ENCODE data around the gene PIM1. TPM values are rescaled to one million over a fixed set of nuclear protein-coding genes. Genes with fewer than 3 reads are reported as not detected.
"Not testable (repeated sequence)": the region's sequence is repeated elsewhere in the genome, so short reads cannot be mapped to it uniquely, and the experiment has no call there.

The PIM1 gene
- total RNA-seq, 1 experiment from 2014 or later, result 2.2 TPM

DNA sequence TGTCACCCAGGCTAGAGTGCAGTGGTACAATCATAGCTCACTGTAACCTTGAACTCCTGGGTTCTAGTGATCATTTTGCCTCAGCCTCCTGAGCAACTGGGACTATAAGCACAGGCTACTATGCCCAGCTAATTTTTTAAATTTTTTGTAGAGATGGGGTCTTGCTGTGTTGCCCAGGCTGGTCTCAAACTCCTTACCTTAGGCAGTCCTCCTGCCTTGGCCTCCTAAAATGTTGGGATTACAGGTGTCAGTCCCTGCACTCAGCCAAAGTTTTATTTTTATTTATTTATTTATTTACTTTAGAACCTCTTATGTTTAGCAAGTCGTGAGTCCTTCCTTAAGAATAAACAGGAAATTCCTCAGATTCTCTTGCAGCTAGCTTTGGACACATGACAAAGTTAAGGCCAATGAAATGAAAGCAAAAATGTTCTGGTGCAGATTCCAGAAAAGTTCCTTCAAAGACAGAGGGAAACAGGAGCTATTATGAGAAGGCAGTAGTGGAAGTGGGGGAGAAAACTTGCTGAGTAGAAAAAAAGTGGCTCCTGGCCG is 19.1 kb downstream of the PIM1 start:
- no peak for DNase-seq (ENCODE audit: low read depth)

DNA sequence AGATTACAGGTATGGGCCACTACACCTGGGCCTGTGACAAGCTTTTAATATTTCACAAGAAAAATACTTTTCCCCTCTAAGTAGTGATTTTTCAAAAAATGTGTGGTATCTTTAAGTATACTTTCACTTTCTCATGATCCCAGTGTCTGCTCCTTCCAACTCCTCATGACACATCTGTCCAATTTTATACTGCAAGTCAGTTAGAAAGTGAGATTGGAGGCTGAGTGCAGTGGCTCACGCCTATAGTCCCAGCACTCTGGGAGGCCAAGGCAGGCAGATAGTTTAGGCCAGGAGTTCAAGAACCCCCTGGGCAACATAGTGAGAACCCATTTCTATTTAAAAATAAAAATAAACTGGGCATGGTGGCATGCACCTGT is 20.2 kb downstream of the PIM1 start:
- no peak for DNase-seq (ENCODE audit: low read depth)

GRCh38 chr6:37192666-37193065 is 22.7 kb downstream of the PIM1 start:
- DNase-seq (ENCODE audit: low read depth), result no peak

GRCh38 chr6:37194886-37195285 is 24.9 kb downstream of the PIM1 start:
- not testable (repeated sequence) for DNase-seq (ENCODE audit: low read depth)

DNA sequence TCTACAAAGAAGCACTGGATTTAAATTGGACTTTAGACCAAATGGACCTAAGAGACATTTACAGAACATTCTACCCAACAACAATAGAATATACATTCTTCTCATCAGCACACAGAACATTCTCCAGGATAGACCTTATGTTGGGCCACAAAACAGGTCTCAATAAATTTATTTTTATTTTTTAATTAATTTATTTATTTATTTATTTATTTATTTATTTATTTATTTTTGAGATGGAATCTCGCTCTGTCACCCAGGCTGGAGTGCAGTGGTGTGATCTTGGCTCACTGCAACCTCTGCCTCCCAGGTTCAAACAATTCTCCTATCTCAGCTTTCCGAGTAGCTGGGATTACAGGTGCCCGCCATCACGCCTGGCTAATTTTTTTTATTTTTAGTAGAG is 26.5 kb downstream of the PIM1 start:
- DNase-seq (ENCODE audit: low read depth), result not testable (repeated sequence)

DNA sequence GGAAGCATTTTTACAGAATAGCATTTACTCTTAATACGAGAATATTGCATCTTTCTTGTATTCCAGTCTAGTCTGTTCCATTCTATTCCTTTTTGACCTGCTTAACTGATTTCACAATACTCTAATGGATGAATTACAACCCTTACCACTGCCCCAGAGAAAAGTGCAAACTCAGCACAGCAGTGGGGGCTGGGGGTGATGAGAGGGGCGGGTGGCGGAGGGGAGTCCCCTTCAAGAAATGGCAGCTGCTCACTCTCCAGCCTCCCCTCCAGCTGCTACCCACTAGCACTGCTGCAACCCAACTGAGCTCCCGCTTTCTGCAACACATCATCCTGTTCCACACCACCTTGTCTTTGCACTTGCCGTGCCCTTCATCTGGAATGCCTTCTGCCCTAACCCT is 30.1 kb downstream of the PIM1 start:
- DNase-seq (ENCODE audit: low read depth), result no peak

DNA sequence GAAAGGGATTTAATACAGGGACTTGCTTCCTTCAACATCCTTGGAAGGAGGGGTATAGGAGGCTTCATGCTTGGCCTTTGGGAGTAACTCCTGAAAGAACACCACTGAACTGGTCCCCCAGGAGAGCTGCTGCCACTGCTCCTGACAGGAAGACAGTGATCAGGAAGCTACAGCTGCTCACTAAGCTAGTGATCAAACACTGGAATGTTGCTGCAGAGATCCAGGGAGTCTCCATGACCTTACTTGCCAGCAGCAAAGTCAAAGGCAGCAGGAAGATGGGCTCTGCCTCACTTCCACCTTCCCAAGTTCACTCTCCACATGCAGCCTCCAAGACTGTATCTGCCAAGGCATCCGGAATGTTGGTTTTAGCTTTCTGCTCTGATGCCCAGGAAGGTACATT is 31.8 kb downstream of the PIM1 start:
- no peak for DNase-seq (ENCODE audit: low read depth)

- DNase-seq (ENCODE audit: low read depth), result no peak
These were observed 33.0 kb downstream of the PIM1 start for GRCh38 chr6:37202788-37203491.

DNA sequence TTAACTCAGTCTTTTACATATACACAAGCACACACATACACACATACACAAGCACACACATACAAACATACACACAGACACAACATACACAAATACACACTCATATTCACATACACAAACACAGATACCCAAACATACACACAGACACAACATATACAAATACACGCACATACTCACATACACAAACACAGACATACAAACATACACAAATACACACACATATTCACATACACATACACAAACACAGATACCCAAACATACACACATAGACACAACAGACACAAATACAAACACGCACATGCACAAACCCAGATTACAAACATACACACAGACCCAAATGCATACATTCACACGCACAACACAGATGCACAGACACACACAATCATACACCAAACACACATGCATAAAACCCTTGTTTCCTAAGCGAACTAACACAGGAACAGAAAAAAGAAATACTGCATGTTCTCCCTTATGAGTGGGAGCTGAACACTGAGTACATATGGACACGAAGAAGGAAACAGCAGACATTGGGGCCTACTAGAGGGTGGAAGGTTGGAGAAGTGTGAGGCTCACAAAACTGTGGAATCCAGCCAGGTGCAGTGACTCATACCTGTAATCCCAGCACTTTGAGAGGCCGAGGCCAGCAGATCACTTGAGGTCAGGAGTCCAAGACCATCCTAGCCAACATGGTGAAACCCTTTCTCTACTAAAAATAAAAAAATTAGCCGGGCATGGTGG is 34.2 kb downstream of the PIM1 start:
- peak; percentile 52 for DNase-seq (ENCODE audit: low read depth)

GRCh38 chr6:37205175-37205996 is 35.4 kb downstream of the PIM1 start:
- no peak for DNase-seq (ENCODE audit: low read depth)

- DNase-seq (ENCODE audit: low read depth), result no peak
These were observed 36.0 kb downstream of the PIM1 start for GRCh38 chr6:37205997-37206340.

DNA sequence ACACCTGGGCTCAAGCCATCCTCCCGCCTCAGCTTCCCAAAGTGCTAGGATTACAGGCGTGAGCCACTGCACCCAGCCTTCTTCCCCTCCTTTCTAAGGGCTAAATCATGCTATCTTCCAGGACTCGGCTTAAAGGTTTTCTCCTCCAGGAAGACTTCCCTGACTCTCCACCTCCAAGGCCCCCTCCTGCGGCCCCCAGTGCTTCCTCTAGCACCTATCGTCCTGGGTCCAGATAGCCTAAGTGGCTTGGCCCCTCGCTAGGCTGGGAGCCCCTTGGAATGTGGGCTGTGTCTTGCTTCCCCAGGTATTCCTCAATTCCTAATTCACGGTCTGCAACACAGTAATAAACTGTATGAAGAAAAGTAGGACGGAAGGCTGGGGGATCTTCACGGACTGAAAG is 36.7 kb downstream of the PIM1 start:
- no peak for DNase-seq (ENCODE audit: low read depth)

- peak; percentile 62 for DNase-seq (ENCODE audit: low read depth)
These were observed 38.0 kb downstream of the PIM1 start for GRCh38 chr6:37207903-37208456.

DNA sequence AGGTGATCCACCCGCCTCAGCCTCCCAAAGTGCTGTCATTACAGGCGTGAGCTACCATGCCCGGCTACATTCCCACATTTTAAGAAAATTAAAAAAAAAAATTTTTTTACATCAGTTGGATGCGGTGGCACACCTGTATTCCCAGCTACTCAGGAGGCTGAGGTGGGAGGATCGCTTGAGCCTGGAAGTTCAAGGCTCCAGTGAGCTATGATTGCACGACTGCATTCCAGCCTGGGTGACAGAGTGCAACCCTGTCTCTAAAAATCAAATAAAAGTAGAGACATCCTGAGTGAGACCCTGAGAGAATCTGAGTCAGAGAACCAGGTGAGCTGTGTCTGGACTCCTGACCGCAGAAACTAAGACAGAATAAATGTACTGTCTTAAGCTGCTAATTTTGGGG is 38.8 kb downstream of the PIM1 start:
- DNase-seq (ENCODE audit: low read depth), result no peak

DNA sequence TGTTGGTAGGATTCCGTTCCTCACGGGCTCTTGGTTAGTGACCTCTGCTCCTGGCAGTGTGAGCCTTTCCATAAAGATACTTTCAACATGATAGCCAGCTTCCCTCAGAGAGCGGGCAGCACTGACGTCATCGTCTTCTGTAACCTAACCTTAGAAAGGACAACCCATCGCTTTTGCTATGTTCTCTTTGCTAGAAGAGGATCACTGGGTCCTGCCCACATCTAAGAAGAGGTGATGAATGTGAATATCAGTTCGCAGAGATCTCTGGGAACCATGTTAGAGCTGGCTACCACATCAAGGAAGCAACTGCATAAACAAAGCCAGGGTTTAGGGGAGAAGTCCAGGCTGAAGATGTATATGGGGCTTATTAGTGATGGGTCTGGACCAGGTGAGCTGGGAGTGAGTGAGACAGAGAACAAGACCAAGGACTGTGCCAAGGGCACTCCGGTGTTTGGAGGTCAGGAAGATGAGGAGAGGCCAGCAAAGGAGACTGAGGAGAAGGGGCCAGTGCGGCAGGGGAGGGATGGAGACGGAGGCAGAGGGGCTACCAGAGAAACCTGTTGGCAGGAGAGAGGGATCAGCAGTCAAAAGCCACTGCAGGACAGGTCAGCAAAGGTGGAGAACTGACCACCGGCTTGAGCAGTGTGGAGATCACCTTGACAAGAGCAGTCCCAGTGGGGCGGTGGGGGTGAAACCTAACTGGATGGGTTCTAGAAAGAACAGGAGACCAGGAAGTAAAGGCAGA is 39.7 kb downstream of the PIM1 start:
- DNase-seq (ENCODE audit: low read depth), result no peak

DNA sequence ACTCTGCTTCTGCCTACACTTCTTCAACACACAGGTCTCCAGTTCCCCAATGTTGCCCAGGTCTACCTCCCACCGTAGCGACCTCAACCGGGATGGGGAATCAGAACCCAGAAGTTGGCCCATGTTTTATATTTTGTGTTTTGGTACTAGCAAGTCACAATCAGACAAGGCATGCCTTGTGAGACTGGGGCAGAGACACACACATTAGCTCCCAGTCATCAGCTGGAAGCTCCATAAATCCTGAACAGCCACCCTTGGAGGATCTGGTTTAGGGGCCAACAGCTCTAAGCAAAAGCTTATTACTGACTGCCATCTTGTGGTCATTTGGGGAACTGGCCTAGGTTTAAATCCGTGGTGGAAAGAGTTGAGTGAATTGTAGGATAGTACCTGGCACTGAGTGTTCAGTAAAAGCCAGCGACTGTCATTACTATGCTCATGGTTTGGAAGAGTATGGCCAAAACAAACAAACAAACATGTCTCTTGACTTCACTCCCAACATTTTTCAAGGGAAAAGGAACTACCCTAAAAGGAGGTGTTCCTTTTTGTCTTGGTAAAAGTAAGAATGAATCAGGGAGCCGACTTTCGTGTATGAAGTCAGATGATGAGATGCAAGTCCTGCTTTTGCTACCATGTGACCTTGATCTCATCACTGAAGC is 40.5 kb downstream of the PIM1 start:
- peak; percentile 75 for DNase-seq (ENCODE audit: low read depth)

DNA sequence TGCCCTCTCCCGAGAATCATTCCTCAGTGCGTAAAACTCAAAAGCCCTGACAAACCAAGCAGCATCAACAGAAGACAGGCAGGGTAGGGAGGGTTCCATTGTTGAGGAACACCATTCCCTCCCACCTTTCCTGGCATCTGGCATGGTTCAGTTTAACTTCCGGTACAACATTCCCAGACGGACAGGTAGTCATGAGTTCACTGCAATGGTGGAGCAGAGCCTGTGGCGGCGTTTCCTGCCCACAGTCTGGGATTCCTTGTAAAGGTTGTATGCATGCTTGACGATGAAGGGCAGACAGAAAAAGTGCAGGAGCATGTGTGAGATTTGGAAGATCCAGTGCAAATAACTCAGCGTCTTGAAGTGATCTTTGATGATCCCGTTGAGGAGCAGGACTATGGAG is 42.3 kb downstream of the PIM1 start:
- DNase-seq (ENCODE audit: low read depth), result no peak

GRCh38 chr6:37218061-37218460 is 48.1 kb downstream of the PIM1 start:
- DNase-seq (ENCODE audit: low read depth), result no peak

- no peak for DNase-seq (ENCODE audit: low read depth)
These were observed 48.6 kb downstream of the PIM1 start for GRCh38 chr6:37218511-37218910.

- no peak for DNase-seq (ENCODE audit: low read depth)
These were observed 51.7 kb downstream of the PIM1 start for GRCh38 chr6:37221585-37222124.
